Effector CD8-positive, alpha-beta T cell (primary cell): ENCODE data around the gene R3HCC1L.

Experiments
- DNase-seq: peaks from one replicate; lab custom pipeline; 2025; lab: John Stamatoyannopoulos, UW

Gene R3HCC1L

DNA sequence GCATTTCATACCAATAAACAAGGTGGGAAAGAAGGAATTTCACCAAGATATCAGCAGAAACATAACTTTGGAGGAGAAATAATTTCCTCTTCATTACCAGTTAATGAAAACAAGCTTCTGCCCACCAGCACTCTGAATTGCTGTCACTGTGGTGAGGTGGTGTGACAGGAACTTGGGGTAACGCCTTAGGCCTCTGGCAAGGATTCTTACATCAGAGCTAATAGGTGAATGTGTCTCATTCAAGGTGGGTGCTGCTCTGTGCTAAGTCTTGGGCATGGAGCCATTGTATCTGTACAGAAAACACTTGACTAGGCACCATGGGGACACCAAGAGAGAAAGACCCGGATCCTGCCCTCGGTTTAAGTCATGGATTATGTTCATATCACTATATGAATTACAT lies 141.9 kb downstream of the R3HCC1L start:
- DNase-seq = no peak

DNA sequence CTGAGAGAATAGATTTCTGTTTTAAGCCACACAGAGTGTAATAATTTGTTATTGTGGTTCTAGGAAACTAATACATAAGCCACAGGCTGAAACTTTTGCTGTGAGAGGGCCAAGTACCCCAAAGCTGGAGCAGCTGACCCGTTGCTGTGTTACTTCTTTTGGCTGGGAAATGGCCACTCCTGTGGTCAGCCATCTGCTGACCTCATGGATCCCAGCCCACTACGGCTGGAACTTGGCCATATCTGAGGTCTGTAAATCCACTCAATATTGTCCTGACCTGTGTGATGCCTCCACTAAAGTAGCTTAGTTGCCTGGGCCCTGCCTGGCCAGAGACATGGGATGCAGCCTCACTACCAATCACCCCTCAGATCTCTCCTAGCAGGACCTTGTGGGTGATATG lies 151.0 kb downstream of the R3HCC1L start:
- no peak for DNase-seq

DNA sequence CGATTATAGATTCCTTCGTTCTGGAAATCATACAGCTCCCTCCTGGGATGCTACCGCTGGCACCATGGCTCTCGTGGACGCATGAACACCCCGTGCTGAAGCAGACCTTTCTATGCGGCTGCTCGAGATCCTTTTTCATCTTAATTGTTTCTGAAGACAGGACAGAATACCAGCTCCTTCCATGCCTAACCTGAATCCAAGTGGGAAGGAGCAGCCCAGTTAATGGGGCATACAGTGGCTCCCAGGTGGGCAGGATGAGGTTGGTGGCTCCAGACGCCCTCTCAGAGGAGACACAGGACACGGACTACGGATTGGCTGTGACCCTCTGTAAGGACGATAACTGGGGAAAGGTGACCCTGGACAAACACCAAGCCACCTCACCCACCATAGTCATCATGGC lies 152.0 kb downstream of the R3HCC1L start:
- no peak for DNase-seq

DNA sequence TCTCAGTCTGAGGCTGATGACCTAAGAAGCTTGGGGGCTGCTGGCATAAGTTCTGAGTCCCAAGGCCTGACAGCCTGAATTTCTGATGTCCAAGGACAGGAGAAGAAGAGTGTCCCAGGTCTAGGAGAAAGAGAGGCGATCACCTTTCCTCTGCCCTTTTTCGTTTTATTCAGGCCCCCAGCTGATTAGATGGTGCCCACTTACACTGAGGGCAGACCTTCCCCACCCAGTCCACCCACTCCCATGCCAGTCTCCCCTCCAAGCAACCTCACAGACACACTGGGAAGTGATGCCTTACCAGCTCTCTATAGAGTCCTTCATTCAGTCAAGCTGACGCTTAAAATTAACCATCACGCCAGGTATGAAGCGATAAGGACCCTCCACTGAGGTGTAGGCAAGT lies 152.9 kb downstream of the R3HCC1L start:
- DNase-seq = no peak

DNA sequence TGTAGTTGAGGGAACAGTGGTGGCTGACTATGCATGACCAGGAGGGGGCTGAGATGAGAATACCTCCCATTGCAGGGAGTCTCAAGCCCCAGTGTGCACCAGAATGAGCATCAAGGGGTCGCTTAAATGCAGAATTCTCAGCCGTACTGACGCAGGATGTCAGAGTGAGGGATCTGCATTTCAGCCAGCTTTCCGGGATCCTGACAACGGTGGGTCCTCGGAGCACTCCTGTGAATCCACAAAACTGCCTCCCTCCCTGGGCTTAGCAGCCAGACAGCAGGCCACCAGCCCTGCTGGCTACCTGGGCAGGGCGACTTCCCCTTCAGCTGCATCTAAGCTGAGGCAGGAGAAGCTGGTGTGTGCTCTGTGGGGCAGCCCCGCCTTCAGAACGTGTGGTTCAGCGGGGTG lies 155.3 kb downstream of the R3HCC1L start:
- DNase-seq = no peak

GRCh38 chr10:98292971-98293370 lies 158.5 kb downstream of the R3HCC1L start:
- DNase-seq = no peak

DNA sequence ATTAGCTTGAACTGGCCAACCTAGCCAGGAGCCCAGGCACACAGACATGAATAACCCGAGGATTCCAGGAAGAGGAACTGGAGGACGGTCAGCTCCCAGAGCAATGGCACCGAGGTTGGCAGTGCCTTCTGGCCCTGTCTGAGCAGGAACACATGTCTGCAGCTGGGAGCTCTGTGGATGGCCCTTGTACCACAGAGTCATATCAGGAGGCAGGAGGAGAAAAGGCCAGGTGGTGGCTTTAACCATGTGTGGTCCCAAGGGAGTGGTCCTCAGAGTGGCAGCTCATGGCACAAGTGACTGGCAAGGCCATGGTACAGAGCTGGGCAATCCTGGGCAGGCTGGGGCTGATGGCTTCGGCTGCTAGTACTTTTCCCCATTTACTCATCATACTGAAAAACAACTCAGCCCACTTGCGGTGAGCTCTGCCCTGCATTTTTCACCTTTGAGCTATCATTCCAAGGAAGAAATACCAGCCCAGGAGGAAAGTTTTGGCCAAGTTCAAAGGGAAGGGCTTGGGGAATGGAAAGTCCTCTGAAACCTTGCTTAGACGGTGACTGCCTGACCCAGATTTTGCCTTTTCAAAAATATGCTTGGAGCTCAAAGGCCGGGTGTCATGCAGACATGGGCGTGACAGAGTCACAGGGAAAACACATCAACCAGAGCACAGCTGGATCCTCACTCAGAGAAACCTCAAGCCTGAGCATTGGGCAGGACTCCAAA lies 159.3 kb downstream of the R3HCC1L start:
- DNase-seq = no peak

GRCh38 chr10:98294270-98294627 lies 159.8 kb downstream of the R3HCC1L start:
- no peak for DNase-seq
